ENCODE measurements around the gene CCDC171.

DNA sequence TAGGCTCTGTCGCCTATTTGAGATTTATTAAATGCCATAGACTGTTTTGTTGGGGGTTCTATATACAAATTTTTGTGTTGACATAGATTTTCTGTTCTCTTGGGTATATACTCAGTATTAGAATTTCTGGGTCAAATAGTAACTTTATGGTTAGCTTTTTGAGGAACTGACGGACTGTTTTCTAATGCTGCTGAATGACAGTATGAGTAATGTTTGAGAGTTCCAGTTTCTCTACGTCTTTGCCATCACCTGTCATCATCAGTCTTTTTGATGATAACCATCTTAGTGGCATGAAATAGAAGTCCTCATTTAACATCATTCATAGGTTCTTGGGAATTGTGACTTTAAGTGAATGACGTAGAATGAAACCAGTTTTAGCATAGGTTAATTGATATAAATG is 60.1 kb downstream of the CCDC171 start:
- TF ChIP-seq, protein P1, sequence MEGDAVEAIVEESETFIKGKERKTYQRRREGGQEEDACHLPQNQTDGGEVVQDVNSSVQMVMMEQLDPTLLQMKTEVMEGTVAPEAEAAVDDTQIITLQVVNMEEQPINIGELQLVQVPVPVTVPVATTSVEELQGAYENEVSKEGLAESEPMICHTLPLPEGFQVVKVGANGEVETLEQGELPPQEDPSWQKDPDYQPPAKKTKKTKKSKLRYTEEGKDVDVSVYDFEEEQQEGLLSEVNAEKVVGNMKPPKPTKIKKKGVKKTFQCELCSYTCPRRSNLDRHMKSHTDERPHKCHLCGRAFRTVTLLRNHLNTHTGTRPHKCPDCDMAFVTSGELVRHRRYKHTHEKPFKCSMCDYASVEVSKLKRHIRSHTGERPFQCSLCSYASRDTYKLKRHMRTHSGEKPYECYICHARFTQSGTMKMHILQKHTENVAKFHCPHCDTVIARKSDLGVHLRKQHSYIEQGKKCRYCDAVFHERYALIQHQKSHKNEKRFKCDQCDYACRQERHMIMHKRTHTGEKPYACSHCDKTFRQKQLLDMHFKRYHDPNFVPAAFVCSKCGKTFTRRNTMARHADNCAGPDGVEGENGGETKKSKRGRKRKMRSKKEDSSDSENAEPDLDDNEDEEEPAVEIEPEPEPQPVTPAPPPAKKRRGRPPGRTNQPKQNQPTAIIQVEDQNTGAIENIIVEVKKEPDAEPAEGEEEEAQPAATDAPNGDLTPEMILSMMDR (IDR thresholded peaks at IDR 0.05 in 2 of 3, conservative IDR thresholded peaks at IDR 0.05 in 1 of 3; ENCODE audit: borderline replicate concordance in 1 of 3, insufficient read depth in 1 of 3, low read depth in 2 of 3, low read length in 2 of 3), result no peak
- TF ChIP-seq, protein P2, sequence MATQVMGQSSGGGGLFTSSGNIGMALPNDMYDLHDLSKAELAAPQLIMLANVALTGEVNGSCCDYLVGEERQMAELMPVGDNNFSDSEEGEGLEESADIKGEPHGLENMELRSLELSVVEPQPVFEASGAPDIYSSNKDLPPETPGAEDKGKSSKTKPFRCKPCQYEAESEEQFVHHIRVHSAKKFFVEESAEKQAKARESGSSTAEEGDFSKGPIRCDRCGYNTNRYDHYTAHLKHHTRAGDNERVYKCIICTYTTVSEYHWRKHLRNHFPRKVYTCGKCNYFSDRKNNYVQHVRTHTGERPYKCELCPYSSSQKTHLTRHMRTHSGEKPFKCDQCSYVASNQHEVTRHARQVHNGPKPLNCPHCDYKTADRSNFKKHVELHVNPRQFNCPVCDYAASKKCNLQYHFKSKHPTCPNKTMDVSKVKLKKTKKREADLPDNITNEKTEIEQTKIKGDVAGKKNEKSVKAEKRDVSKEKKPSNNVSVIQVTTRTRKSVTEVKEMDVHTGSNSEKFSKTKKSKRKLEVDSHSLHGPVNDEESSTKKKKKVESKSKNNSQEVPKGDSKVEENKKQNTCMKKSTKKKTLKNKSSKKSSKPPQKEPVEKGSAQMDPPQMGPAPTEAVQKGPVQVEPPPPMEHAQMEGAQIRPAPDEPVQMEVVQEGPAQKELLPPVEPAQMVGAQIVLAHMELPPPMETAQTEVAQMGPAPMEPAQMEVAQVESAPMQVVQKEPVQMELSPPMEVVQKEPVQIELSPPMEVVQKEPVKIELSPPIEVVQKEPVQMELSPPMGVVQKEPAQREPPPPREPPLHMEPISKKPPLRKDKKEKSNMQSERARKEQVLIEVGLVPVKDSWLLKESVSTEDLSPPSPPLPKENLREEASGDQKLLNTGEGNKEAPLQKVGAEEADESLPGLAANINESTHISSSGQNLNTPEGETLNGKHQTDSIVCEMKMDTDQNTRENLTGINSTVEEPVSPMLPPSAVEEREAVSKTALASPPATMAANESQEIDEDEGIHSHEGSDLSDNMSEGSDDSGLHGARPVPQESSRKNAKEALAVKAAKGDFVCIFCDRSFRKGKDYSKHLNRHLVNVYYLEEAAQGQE (IDR thresholded peaks at IDR 0.05; ENCODE audit: low read depth), result no peak
- TF ChIP-seq, protein P3, sequence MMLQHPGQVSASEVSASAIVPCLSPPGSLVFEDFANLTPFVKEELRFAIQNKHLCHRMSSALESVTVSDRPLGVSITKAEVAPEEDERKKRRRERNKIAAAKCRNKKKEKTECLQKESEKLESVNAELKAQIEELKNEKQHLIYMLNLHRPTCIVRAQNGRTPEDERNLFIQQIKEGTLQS (IDR thresholded peaks at IDR 0.05), result no peak
